Measurements from ENCODE around the gene ATG14.

GRCh38 chr14:55336691-55337090 is 74.9 kb downstream of the ATG14 start:
- TF ChIP-seq MAFK (IDR thresholded peaks at IDR 0.05; ENCODE audit: low read depth, low read length) (no peak), CTCF (IDR thresholded peaks at IDR 0.05; ENCODE audit: control extremely low read depth in 1 of 3, insufficient read depth in 1 of 3, low read depth in 1 of 3, low read length in 3 of 3) (no peak), NANOG (IDR thresholded peaks at IDR 0.05; ENCODE audit: insufficient read depth, low read depth, low read length, poor library complexity, severe bottlenecking) (no peak), CEBPB (IDR thresholded peaks at IDR 0.05; ENCODE audit: low read depth, low read length) (no peak), YY1 (IDR thresholded peaks at IDR 0.05; ENCODE audit: low read depth, low read length) (no peak), POLR2A (IDR thresholded peaks at IDR 0.05; ENCODE audit: control extremely low read depth in 1 of 2, low read depth in 2 of 2, low read length in 2 of 2) (no peak), CBX5 (IDR thresholded peaks at IDR 0.05; ENCODE audit: low read depth, low read length) (no peak), TAF1 (IDR thresholded peaks at IDR 0.05; ENCODE audit: low read depth, low read length) (no peak), USF2 (IDR thresholded peaks at IDR 0.05; ENCODE audit: low read length) (no peak)

All from H1 (cell line).